ENCODE results near the gene MT4.

The MT4 gene

GRCh38 chr16:56589141-56590039 lies 24.5 kb downstream of the MT4 start, which contains the start of gene MT3:
TSS of gene MT3 (plus strand) at chr16:56589528. CDS start at chr16:56589591, 63 bp downstream.
- no peak for DNase-seq (ENCODE audit: extremely low read depth, low read depth)

GRCh38 chr16:56591377-56592060 lies 26.6 kb downstream of the MT4 start:
- no peak for DNase-seq (ENCODE audit: extremely low read depth, low read depth)
- no peak overlapping the region for H3K4me3 ChIP-seq (replicated peaks; ENCODE audit: low read depth, low read length)
- TF ChIP-seq CTCF (IDR thresholded peaks at IDR 0.05; ENCODE audit: low read depth, low read length, missing control alignments) = no peak

More at GRCh38 chr16:56589141-56590039, 24.5 kb downstream of the MT4 start, which contains the start of gene MT3:
- H3K4me3 ChIP-seq (replicated peaks; ENCODE audit: low read depth, low read length) = peak within 1 kb of the TSS; percentile 29
- no peak for TF ChIP-seq CTCF (IDR thresholded peaks at IDR 0.05; ENCODE audit: low read depth, low read length, missing control alignments)

GRCh38 chr16:56593573-56594291 lies 28.9 kb downstream of the MT4 start:
- DNase-seq (ENCODE audit: extremely low read depth, low read depth) = no peak
- no peak overlapping the region for H3K4me3 ChIP-seq (replicated peaks; ENCODE audit: low read depth, low read length)
- no peak for TF ChIP-seq CTCF (IDR thresholded peaks at IDR 0.05; ENCODE audit: low read depth, low read length, missing control alignments)

GRCh38 chr16:56594292-56594619 lies 29.4 kb downstream of the MT4 start:
- H3K4me3 ChIP-seq (replicated peaks; ENCODE audit: low read depth, low read length) = no peak overlapping the region
- DNase-seq (ENCODE audit: extremely low read depth, low read depth) = no peak
- no peak for TF ChIP-seq CTCF (IDR thresholded peaks at IDR 0.05; ENCODE audit: low read depth, low read length, missing control alignments)

GRCh38 chr16:56600398-56600999 lies 35.6 kb downstream of the MT4 start:
- DNase-seq (ENCODE audit: extremely low read depth, low read depth) = no peak
- TF ChIP-seq CTCF (IDR thresholded peaks at IDR 0.05; ENCODE audit: low read depth, low read length, missing control alignments) = peak; percentile 70
- H3K4me3 ChIP-seq (replicated peaks; ENCODE audit: low read depth, low read length) = no peak overlapping the region

GRCh38 chr16:56601325-56601724 lies 36.5 kb downstream of the MT4 start:
- TF ChIP-seq CTCF (IDR thresholded peaks at IDR 0.05; ENCODE audit: low read depth, low read length, missing control alignments) = no peak
- H3K4me3 ChIP-seq (replicated peaks; ENCODE audit: low read depth, low read length) = no peak overlapping the region
- DNase-seq (ENCODE audit: extremely low read depth, low read depth) = no peak

Measured in HFF-Myc (cell line).